Activated naive CD8-positive, alpha-beta T cell treated with anti-CD3 and anti-CD28 coated beads, Interleukin-2, amount 50 U/mL, for 24 hours (primary cell): ENCODE data around the gene ELOF1.
A peak's percentile ranks its signal among the peaks of the same experiment; 100 is the strongest.

Experiments
- ATAC-seq: fragments of 150-1000 bp; cut with Tn5 transposase; one replicate; pipeline ENCODE4 v1.10.0; 2021
- DNase-seq: peaks from one replicate; pipeline ENCODE4 v3.0.0; 2021
- H3K27ac Mint-ChIP-seq: one replicate; pipeline ENCODE4 v1.8.0; 2021; ENCODE audit warnings: mild to moderate bottlenecking, mixed read lengths
- H3K27me3 Mint-ChIP-seq: one replicate; pipeline ENCODE4 v1.8.0; 2021; ENCODE audit warnings: mixed read lengths
- H3K36me3 Mint-ChIP-seq: one replicate; pipeline ENCODE4 v1.8.0; 2021; ENCODE audit warnings: low read depth, mixed read lengths
- H3K4me1 Mint-ChIP-seq: one replicate; pipeline ENCODE4 v1.8.0; 2021; ENCODE audit warnings: mixed read lengths
- H3K4me3 Mint-ChIP-seq: one replicate; pipeline ENCODE4 v1.8.0; 2021; ENCODE audit warnings: mild to moderate bottlenecking, moderate library complexity, mixed read lengths
- H3K9me3 Mint-ChIP-seq: one replicate; pipeline ENCODE4 v1.8.0; 2021; ENCODE audit warnings: mixed read lengths

Gene ELOF1

GRCh38 chr19:11534538-11534937 lies 24.5 kb downstream of the ELOF1 start:
- no peak for ATAC-seq
- peaks cover 29% of the 10 kb centered on the region for H3K4me1 Mint-ChIP-seq
- no peak overlapping the region for H3K27ac Mint-ChIP-seq
- no peak for DNase-seq
- peaks cover 17% of the 10 kb centered on the region for H3K27me3 Mint-ChIP-seq
- H3K9me3 Mint-ChIP-seq, result no peaks in the 10 kb centered on the region
- no peak overlapping the region for H3K4me3 Mint-ChIP-seq
- H3K36me3 Mint-ChIP-seq, result no peaks in the 10 kb centered on the region

- peak; percentile 63 for DNase-seq
- Mint-ChIP-seq H3K4me1 (peaks cover 38% of the 10 kb centered on the region), H3K36me3 (peaks cover 5% of the 10 kb centered on the region), H3K9me3 (no peaks in the 10 kb centered on the region), H3K4me3 (no peak overlapping the region), H3K27ac (no peak overlapping the region), H3K27me3 (peaks cover 4% of the 10 kb centered on the region)
- no peak for ATAC-seq
Measured at GRCh38 chr19:11530432-11530831, 28.6 kb downstream of the ELOF1 start.

- peak within 1 kb of the TSS; percentile 95 for H3K4me3 Mint-ChIP-seq
- peaks cover 34% of the 10 kb centered on the region for H3K4me1 Mint-ChIP-seq
- no peaks in the 10 kb centered on the region for H3K9me3 Mint-ChIP-seq
- peaks cover 6% of the 10 kb centered on the region for H3K36me3 Mint-ChIP-seq
- ATAC-seq, result peak; percentile 95
- H3K27ac Mint-ChIP-seq, result peak within 1 kb of the TSS; percentile 93
- peak; percentile 92 for DNase-seq
- H3K27me3 Mint-ChIP-seq, result no peaks in the 10 kb centered on the region
Measured at GRCh38 chr19:11528551-11529341, 30.3 kb downstream of the ELOF1 start, which contains the start of gene ECSIT. ECSIT (minus strand) TSS chr19:11529134; CDS start chr19:11519170, 9,964 bp downstream.

GRCh38 chr19:11519138-11519537 lies 39.9 kb downstream of the ELOF1 start:
- H3K4me1 Mint-ChIP-seq, result no peaks in the 10 kb centered on the region
- peaks cover 18% of the 10 kb centered on the region for H3K36me3 Mint-ChIP-seq
- no peak overlapping the region for H3K27ac Mint-ChIP-seq
- ATAC-seq (no peak), DNase-seq (no peak)
- no peaks in the 10 kb centered on the region for H3K9me3 Mint-ChIP-seq
- no peaks in the 10 kb centered on the region for H3K27me3 Mint-ChIP-seq
- H3K4me3 Mint-ChIP-seq, result no peak overlapping the region

- no peaks in the 10 kb centered on the region for H3K4me1 Mint-ChIP-seq
- no peak overlapping the region for H3K4me3 Mint-ChIP-seq
- H3K27me3 Mint-ChIP-seq, result no peaks in the 10 kb centered on the region
- H3K36me3 Mint-ChIP-seq, result peaks cover 23% of the 10 kb centered on the region
- no peak overlapping the region for H3K27ac Mint-ChIP-seq
- no peaks in the 10 kb centered on the region for H3K9me3 Mint-ChIP-seq
- no peak for DNase-seq
- ATAC-seq, result no peak
Measured at GRCh38 chr19:11513946-11514345, 45.1 kb downstream of the ELOF1 start.

GRCh38 chr19:11510444-11510843 lies 48.6 kb downstream of the ELOF1 start:
- Mint-ChIP-seq H3K27ac (no peak overlapping the region), H3K4me1 (peaks cover 10% of the 10 kb centered on the region), H3K4me3 (no peak overlapping the region), H3K36me3 (peaks cover 15% of the 10 kb centered on the region), H3K9me3 (no peaks in the 10 kb centered on the region), H3K27me3 (no peaks in the 10 kb centered on the region)
- ATAC-seq (no peak), DNase-seq (no peak)

GRCh38 chr19:11507370-11508078 lies 51.5 kb downstream of the ELOF1 start:
- H3K27me3 Mint-ChIP-seq, result no peaks in the 10 kb centered on the region
- DNase-seq (no peak), ATAC-seq (no peak)
- peaks cover 17% of the 10 kb centered on the region for H3K4me1 Mint-ChIP-seq
- peak overlapping the region; percentile 84 for H3K4me3 Mint-ChIP-seq
- no peaks in the 10 kb centered on the region for H3K9me3 Mint-ChIP-seq
- H3K36me3 Mint-ChIP-seq, result peaks cover 13% of the 10 kb centered on the region
- peak overlapping the region; percentile 22 for H3K27ac Mint-ChIP-seq

GRCh38 chr19:11506967-11507366 lies 52.1 kb downstream of the ELOF1 start:
- ATAC-seq (no peak), DNase-seq (no peak)
- H3K9me3 Mint-ChIP-seq, result no peaks in the 10 kb centered on the region
- peak overlapping the region; percentile 95 for H3K27ac Mint-ChIP-seq
- H3K4me1 Mint-ChIP-seq, result peaks cover 17% of the 10 kb centered on the region
- peak overlapping the region; percentile 84 for H3K4me3 Mint-ChIP-seq
- peaks cover 11% of the 10 kb centered on the region for H3K36me3 Mint-ChIP-seq
- no peaks in the 10 kb centered on the region for H3K27me3 Mint-ChIP-seq

GRCh38 chr19:11506101-11506555 lies 52.9 kb downstream of the ELOF1 start:
- Mint-ChIP-seq H3K4me3 (peak overlapping the region; percentile 84), H3K36me3 (peaks cover 8% of the 10 kb centered on the region), H3K9me3 (no peaks in the 10 kb centered on the region), H3K27ac (peak overlapping the region; percentile 95), H3K27me3 (no peaks in the 10 kb centered on the region), H3K4me1 (peaks cover 17% of the 10 kb centered on the region)
- peak; percentile 21 for ATAC-seq
- DNase-seq, result no peak

- H3K4me3 Mint-ChIP-seq, result peak within 1 kb of the TSS; percentile 84
- no peaks in the 10 kb centered on the region for H3K9me3 Mint-ChIP-seq
- H3K27me3 Mint-ChIP-seq, result no peaks in the 10 kb centered on the region
- DNase-seq (peak; percentile 95), ATAC-seq (peak; percentile 58)
- peaks cover 6% of the 10 kb centered on the region for H3K36me3 Mint-ChIP-seq
- peak within 1 kb of the TSS; percentile 95 for H3K27ac Mint-ChIP-seq
- peaks cover 17% of the 10 kb centered on the region for H3K4me1 Mint-ChIP-seq
Measured at GRCh38 chr19:11505504-11506100, 53.4 kb downstream of the ELOF1 start, which contains the start of gene ZNF653. ZNF653 (minus strand) TSS chr19:11505839; CDS start chr19:11505786, 53 bp downstream.

GRCh38 chr19:11505032-11505503 lies 54.0 kb downstream of the ELOF1 start:
- peaks cover 6% of the 10 kb centered on the region for H3K36me3 Mint-ChIP-seq
- H3K9me3 Mint-ChIP-seq, result no peaks in the 10 kb centered on the region
- H3K27me3 Mint-ChIP-seq, result no peaks in the 10 kb centered on the region
- H3K4me1 Mint-ChIP-seq, result peaks cover 17% of the 10 kb centered on the region
- peak; percentile 94 for ATAC-seq
- peak; percentile 98 for DNase-seq
- H3K4me3 Mint-ChIP-seq, result peak overlapping the region; percentile 84
- peak overlapping the region; percentile 64 for H3K27ac Mint-ChIP-seq

- Mint-ChIP-seq H3K36me3 (peaks cover 6% of the 10 kb centered on the region), H3K4me3 (peak overlapping the region; percentile 84), H3K9me3 (no peaks in the 10 kb centered on the region), H3K27ac (peak overlapping the region; percentile 64), H3K27me3 (no peaks in the 10 kb centered on the region), H3K4me1 (peaks cover 17% of the 10 kb centered on the region)
- ATAC-seq (no peak), DNase-seq (no peak)
Measured at GRCh38 chr19:11504502-11505031, 54.5 kb downstream of the ELOF1 start.
